ENCODE measurements around the gene MARCO.
"Not testable (repeated sequence)": the region's sequence is repeated elsewhere in the genome, so short reads cannot be mapped to it uniquely, and the experiment has no call there.

Gene MARCO

GRCh38 chr2:119005051-119005450 is 63.1 kb downstream of the MARCO start:
- peak in 1 of 2 donors; percentile 9 for DNase-seq

GRCh38 chr2:119005555-119005954 is 63.6 kb downstream of the MARCO start:
- DNase-seq: peak in 1 of 2 donors; percentile 5

GRCh38 chr2:119006441-119006840 is 64.4 kb downstream of the MARCO start:
- DNase-seq: peak in 1 of 2 donors; percentile 9

GRCh38 chr2:119008108-119008507 is 66.1 kb downstream of the MARCO start:
- DNase-seq: peak in 1 of 2 donors; percentile 10

GRCh38 chr2:119009110-119009509 is 67.1 kb downstream of the MARCO start:
- DNase-seq: no peak

- no peak for DNase-seq
Measured at GRCh38 chr2:119010336-119010735, 68.3 kb downstream of the MARCO start.

- no peak for DNase-seq
Measured at GRCh38 chr2:119011162-119011909, 69.3 kb downstream of the MARCO start.

- no peak for DNase-seq
Measured at GRCh38 chr2:119011910-119012209, 69.9 kb downstream of the MARCO start.

- DNase-seq: no peak
Measured at GRCh38 chr2:119012345-119013301, 70.6 kb downstream of the MARCO start.

- no peak for DNase-seq
Measured at GRCh38 chr2:119013671-119014070, 71.7 kb downstream of the MARCO start.

GRCh38 chr2:119015845-119016244 is 73.9 kb downstream of the MARCO start:
- DNase-seq: no peak

- no peak for DNase-seq
Measured at GRCh38 chr2:119019521-119019920, 77.5 kb downstream of the MARCO start.

- DNase-seq: no peak
Measured at GRCh38 chr2:119022678-119023077, 80.7 kb downstream of the MARCO start.

- no peak for DNase-seq
Measured at GRCh38 chr2:119023534-119023933, 81.5 kb downstream of the MARCO start.

- DNase-seq: no peak
Measured at GRCh38 chr2:119024152-119024551, 82.2 kb downstream of the MARCO start.

GRCh38 chr2:119024568-119024967 is 82.6 kb downstream of the MARCO start:
- DNase-seq: no peak

GRCh38 chr2:119025013-119025412 is 83.0 kb downstream of the MARCO start:
- no peak for DNase-seq

- no peak for DNase-seq
Measured at GRCh38 chr2:119025762-119026351, 83.9 kb downstream of the MARCO start.

- DNase-seq: no peak
Measured at GRCh38 chr2:119026890-119027289, 84.9 kb downstream of the MARCO start.

- no peak for DNase-seq
Measured at GRCh38 chr2:119028327-119029174, 86.6 kb downstream of the MARCO start.

GRCh38 chr2:119029297-119029696 is 87.3 kb downstream of the MARCO start:
- no peak for DNase-seq

GRCh38 chr2:119037922-119038321 is 95.9 kb downstream of the MARCO start:
- not testable (repeated sequence) for DNase-seq

- no peak for DNase-seq
Measured at GRCh38 chr2:119040730-119041129, 98.7 kb downstream of the MARCO start.

Data from CD4-positive, alpha-beta T cell treated with Interleukin-4 for 1 hour (primary cell).